A549 (cell line): ENCODE data around the gene PGM5. TPM values are rescaled to one million over a fixed set of nuclear protein-coding genes. Genes with fewer than 3 reads are reported as not detected.

ENCODE experiments used
- ATAC-seq, 2 experiments: fragments of 200-7000 bp in 1 of 2; fragments of >200 bp in 1 of 2; cut with Nextera tagmentation in 1 of 2; cut with Tn5 transposase in 1 of 2; 3 replicates each; pipeline versions ENCODE4 v1.8.0 to v1.9.1; 2018 to 2020; ENCODE audit warnings: mild to moderate bottlenecking in 1 of 2, moderate library complexity in 1 of 2
- CTCF ChIA-PET: fragments of 300-600 bp; sonication (Branson Sonifier 250); formaldehyde crosslinking; extraction: SDS; loops from one replicate; lab custom pipeline; 2021; ENCODE audit warnings: antibody characterized with exemption, inconsistent platforms; lab: Yijun Ruan, JAX
- POLR2A ChIA-PET: fragments of 350-600 bp; formaldehyde crosslinking; extraction: SDS; loops from one replicate; lab custom pipeline; 2021; ENCODE audit warnings: antibody characterized with exemption, inconsistent platforms; lab: Yijun Ruan, JAX
- DNase-seq, 2 experiments: peaks; one replicate each; pipeline versions ENCODE4 v3.0.0 to v3.0.0-alpha.2; 2011 to 2016; ENCODE audit warnings: low read depth in 1 of 2, low spot score in 1 of 2
- FAIRE-seq: peaks from 2 replicates; lab custom pipeline; 2011; peaks lifted over from hg19 to GRCh38; lab: Jason Lieb, UNC
- H3K27ac ChIP-seq, 2 experiments: fragments of >200 bp; sonication (Bioruptor Twin); formaldehyde crosslinking; 3 replicates each; pipeline ENCODE4 v1.5.1; 2016 to 2017
- H3K4me1 ChIP-seq: fragments of >200 bp; sonication (Bioruptor Twin); formaldehyde crosslinking; 3 replicates; pipeline ENCODE4 v1.6.1; 2016
- H3K4me2 ChIP-seq: fragments of >200 bp; sonication (Bioruptor Twin); formaldehyde crosslinking; 3 replicates; pipeline ENCODE4 v1.6.1; 2016
- H3K4me3 ChIP-seq: fragments of >200 bp; sonication (Bioruptor Twin); formaldehyde crosslinking; 3 replicates; pipeline ENCODE4 v1.5.1; 2016
- H3K9me3 ChIP-seq: fragments of >200 bp; sonication (Bioruptor Twin); formaldehyde crosslinking; 3 replicates; pipeline ENCODE4 v1.6.1; 2016
- CHD4 ChIP-seq: fragments of 200-600 bp; sonication (generic); IDR thresholded peaks from 2 replicates; pipeline ENCODE4 v1.6.1; 2016; ENCODE audit warnings: antibody characterized with exemption, mild to moderate bottlenecking, borderline replicate concordance
- ESRRA ChIP-seq: fragments of 150-350 bp; IDR thresholded peaks from 2 replicates; pipeline ENCODE4 v1.6.1; 2014; ENCODE audit warnings: mild to moderate bottlenecking, low read length, borderline replicate concordance
- FOSB ChIP-seq: fragments of 250-450 bp; sonication (Bioruptor Pico); IDR thresholded peaks from 2 replicates; pipeline ENCODE4 v1.5.0; 2020; ENCODE audit warnings: mild to moderate bottlenecking, moderate library complexity
- HEYL ChIP-seq: fragments of 250-450 bp; sonication (Bioruptor Pico); IDR thresholded peaks from 2 replicates; pipeline ENCODE4 v1.8.0; 2021; ENCODE audit warnings: mild to moderate bottlenecking, moderate library complexity
- HOXA7 ChIP-seq: fragments of 250-450 bp; sonication (Bioruptor Pico); IDR thresholded peaks from 2 replicates; pipeline ENCODE4 v1.5.0; 2020; ENCODE audit warnings: mild to moderate bottlenecking, moderate library complexity
- HOXB13 ChIP-seq: fragments of 250-450 bp; sonication (Bioruptor Pico); IDR thresholded peaks from 2 replicates; pipeline ENCODE4 v1.5.0; 2020; ENCODE audit warnings: low read depth, mild to moderate bottlenecking, moderate library complexity
- JUN ChIP-seq, 2 experiments: fragments of >200 bp; sonication (Bioruptor Twin); formaldehyde crosslinking; IDR thresholded peaks; 2 replicates in 1 of 2; 3 replicates in 1 of 2; pipeline ENCODE4 v1.6.1; 2016 to 2017
- KDM1A ChIP-seq: fragments of 200-600 bp; sonication (generic); IDR thresholded peaks from 2 replicates; pipeline ENCODE4 v1.6.1; 2016; ENCODE audit warnings: low read depth, mild to moderate bottlenecking
- KDM5A ChIP-seq: fragments of 200-600 bp; sonication (generic); IDR thresholded peaks from 2 replicates; pipeline ENCODE4 v1.6.1; 2016; ENCODE audit warnings: antibody characterized with exemption, mild to moderate bottlenecking
- MYC ChIP-seq: IDR thresholded peaks from 2 replicates; pipeline ENCODE4 v1.6.1; 2012; ENCODE audit warnings: mild to moderate bottlenecking, inconsistent platforms, low read length, improper control_type of control experiment, borderline replicate concordance
- NFE2L2 ChIP-seq: fragments of 150-350 bp; conservative IDR thresholded peaks from 2 replicates; pipeline ENCODE4 v1.6.1; 2014; ENCODE audit warnings: low read length
- PHF8 ChIP-seq: fragments of 200-600 bp; sonication (generic); IDR thresholded peaks from 2 replicates; pipeline ENCODE4 v1.6.1; 2016; ENCODE audit warnings: low read depth, mild to moderate bottlenecking, antibody characterized with exemption, moderate library complexity, borderline replicate concordance
- RCOR1 ChIP-seq: fragments of 150-350 bp; IDR thresholded peaks from 2 replicates; pipeline ENCODE4 v1.6.1; 2014; ENCODE audit warnings: antibody characterized with exemption, low read length, low read depth
- RFX5 ChIP-seq: fragments of 450-650 bp; IDR thresholded peaks from 2 replicates; pipeline ENCODE4 v1.7.1; 2014; ENCODE audit warnings: antibody characterized with exemption, mild to moderate bottlenecking, moderate library complexity
- SMC3 ChIP-seq: fragments of >200 bp; sonication (Bioruptor Twin); formaldehyde crosslinking; IDR thresholded peaks from 3 replicates; pipeline ENCODE4 v1.6.1; 2018; ENCODE audit warnings: inconsistent platforms
- SREBF2 ChIP-seq: fragments of 450-650 bp; IDR thresholded peaks from 2 replicates; pipeline ENCODE4 v1.6.1; 2014; ENCODE audit warnings: mild to moderate bottlenecking, moderate library complexity
- TP53 ChIP-seq: fragments of 250-450 bp; sonication (Bioruptor Pico); IDR thresholded peaks from 2 replicates; pipeline ENCODE4 v1.5.0; 2021; ENCODE audit warnings: mild to moderate bottlenecking, moderate library complexity
- WGBS: methylation state at CpG from one replicate; pipeline ENCODE4 v1.1.6; 2017; ENCODE audit errors: missing lambda C conversion rate; 5-methylcytosine and 5-hydroxymethylcytosine counted together
- polyA plus RNA-seq, 4 experiments: library from polyadenylated mRNA; depleted of rRNA in 3 of 4; stranded (reverse); fragments of >200 nt; fragmentation: RNase III in 1 of 4; extraction: RNeasy Plus Mini Kit Qiagen cat#74134 plus additional on column Dnase treatment in 1 of 4; gene quantifications; 2 replicates in 3 of 4; 3 replicates in 1 of 4; pipeline ENCODE4 v1.2.3, GENCODE V29; 2011 to 2017
- TF ChIP-seq, protein P1 (sequence below): fragments of 200-600 bp; sonication (generic); IDR thresholded peaks from 2 replicates; pipeline ENCODE4 v1.6.1; 2016; ENCODE audit warnings: antibody characterized with exemption, mild to moderate bottlenecking, moderate library complexity
- TF ChIP-seq, protein P2 (sequence below): fragments of 250-450 bp; sonication (Bioruptor Pico); IDR thresholded peaks from 2 replicates; pipeline ENCODE4 v1.5.0; 2020; ENCODE audit warnings: low read depth, mild to moderate bottlenecking, moderate library complexity
- TF ChIP-seq, protein P3 (sequence below): fragments of 250-450 bp; sonication (Bioruptor Pico); IDR thresholded peaks from 2 replicates; pipeline ENCODE4 v1.5.0; 2021; ENCODE audit warnings: mild to moderate bottlenecking, moderate library complexity, borderline replicate concordance
- TF ChIP-seq, protein P4 (sequence below): fragments of >200 bp; sonication (Bioruptor Twin); formaldehyde crosslinking; IDR thresholded peaks from 3 replicates; pipeline ENCODE4 v1.5.1; 2016

Gene PGM5
- polyA plus RNA-seq, 2 of the 4 experiments (the other 2 are of a cell fraction) = 0.18 TPM; not detected in 1

DNA sequence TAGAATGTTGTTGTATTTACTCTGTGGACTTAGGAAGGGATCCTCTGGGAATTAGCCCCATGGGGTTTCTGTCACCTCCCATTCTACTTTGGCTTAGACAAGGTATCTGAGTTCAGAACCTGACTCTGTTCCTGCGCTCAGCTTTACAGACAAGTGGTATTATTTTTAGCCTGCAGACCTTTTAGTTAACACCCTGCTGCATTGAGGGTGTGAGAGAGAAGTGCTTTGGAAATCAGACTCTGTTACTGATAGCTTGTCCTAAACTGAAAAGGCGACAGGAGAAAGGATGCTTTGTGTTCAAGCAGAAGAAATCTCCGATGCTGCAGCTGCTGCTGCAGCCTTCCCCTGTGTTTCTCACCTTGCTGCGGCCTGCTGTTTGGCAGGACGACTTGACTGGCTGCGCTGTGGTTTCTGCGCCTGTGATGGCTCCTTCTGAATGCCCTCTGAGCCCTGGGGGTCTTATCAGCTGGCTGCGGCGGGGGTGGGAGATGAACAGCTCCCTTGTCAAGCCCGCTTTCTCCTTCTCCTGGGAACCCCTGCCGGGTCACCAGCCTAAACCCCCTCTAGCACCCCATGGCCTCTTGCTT, 61.9 kb downstream of the PGM5 start:
- WGBS = 56% methylated on average over 9 of the region's 11 CpGs
- FAIRE-seq (no peak), DNase-seq (no peak)
- Histone ChIP-seq H3K4me3 (no peak overlapping the region), H3K4me2 (no peak overlapping the region)
- CTCF ChIA-PET = interaction anchor here (1.9 to 2.0 kb wide), 2 partner anchors 9 to 17 kb away, joined by 4 to 5 read pairs; no protein-coding TSS in a partner anchor
- TF ChIP-seq FOSB (CRISPR knock-in tag) (no peak), HOXA7 (CRISPR knock-in tag) (no peak)
- TF ChIP-seq, all 56 proteins: peak for 0
- ATAC-seq = no peak
- Histone ChIP-seq H3K9me3 (no peaks in the 10 kb centered on the region), H3K27ac (no peak overlapping the region), H3K4me1 (no peaks in the 10 kb centered on the region)
- POLR2A ChIA-PET = no interaction called here

DNA sequence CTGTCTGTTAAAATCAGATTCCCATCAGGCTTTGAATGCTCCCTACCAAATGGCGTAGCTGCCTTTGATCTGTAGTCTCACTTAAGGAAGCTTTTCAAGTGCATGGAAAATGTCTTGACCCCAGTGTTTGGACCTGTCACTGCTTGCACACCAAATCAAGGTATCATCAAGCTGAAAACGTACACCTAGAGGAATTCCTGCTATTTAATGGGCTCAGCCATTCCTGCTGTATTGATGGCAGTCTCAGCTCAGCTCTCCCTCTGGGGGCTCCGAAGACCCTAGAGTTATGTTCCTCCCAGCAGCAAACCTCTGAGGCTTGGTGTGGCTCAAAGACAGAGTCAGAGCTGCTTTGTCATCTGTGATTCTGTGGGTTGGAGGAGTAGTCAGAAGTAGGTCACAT, 63.5 kb downstream of the PGM5 start:
- no peak for FAIRE-seq
- no peaks in the 10 kb centered on the region for H3K4me1 ChIP-seq
- ATAC-seq = no peak
- DNase-seq = no peak
- no peak overlapping the region for H3K27ac ChIP-seq
- H3K9me3 ChIP-seq = no peaks in the 10 kb centered on the region
- H3K4me3 ChIP-seq = no peak overlapping the region
- H3K4me2 ChIP-seq = no peak overlapping the region
- POLR2A ChIA-PET = no interaction called here
- TF ChIP-seq TP53 = no peak
- TF ChIP-seq PHF8 = no peak
- TF ChIP-seq SREBF2 = no peak
- TF ChIP-seq, protein P1, sequence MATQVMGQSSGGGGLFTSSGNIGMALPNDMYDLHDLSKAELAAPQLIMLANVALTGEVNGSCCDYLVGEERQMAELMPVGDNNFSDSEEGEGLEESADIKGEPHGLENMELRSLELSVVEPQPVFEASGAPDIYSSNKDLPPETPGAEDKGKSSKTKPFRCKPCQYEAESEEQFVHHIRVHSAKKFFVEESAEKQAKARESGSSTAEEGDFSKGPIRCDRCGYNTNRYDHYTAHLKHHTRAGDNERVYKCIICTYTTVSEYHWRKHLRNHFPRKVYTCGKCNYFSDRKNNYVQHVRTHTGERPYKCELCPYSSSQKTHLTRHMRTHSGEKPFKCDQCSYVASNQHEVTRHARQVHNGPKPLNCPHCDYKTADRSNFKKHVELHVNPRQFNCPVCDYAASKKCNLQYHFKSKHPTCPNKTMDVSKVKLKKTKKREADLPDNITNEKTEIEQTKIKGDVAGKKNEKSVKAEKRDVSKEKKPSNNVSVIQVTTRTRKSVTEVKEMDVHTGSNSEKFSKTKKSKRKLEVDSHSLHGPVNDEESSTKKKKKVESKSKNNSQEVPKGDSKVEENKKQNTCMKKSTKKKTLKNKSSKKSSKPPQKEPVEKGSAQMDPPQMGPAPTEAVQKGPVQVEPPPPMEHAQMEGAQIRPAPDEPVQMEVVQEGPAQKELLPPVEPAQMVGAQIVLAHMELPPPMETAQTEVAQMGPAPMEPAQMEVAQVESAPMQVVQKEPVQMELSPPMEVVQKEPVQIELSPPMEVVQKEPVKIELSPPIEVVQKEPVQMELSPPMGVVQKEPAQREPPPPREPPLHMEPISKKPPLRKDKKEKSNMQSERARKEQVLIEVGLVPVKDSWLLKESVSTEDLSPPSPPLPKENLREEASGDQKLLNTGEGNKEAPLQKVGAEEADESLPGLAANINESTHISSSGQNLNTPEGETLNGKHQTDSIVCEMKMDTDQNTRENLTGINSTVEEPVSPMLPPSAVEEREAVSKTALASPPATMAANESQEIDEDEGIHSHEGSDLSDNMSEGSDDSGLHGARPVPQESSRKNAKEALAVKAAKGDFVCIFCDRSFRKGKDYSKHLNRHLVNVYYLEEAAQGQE = no peak
- no peak for TF ChIP-seq HEYL
- TF ChIP-seq NFE2L2 = no peak
- TF ChIP-seq KDM5A = no peak
- no peak for TF ChIP-seq ESRRA
- TF ChIP-seq SMC3 = no peak
- no peak for TF ChIP-seq KDM1A
- TF ChIP-seq, protein P2, sequence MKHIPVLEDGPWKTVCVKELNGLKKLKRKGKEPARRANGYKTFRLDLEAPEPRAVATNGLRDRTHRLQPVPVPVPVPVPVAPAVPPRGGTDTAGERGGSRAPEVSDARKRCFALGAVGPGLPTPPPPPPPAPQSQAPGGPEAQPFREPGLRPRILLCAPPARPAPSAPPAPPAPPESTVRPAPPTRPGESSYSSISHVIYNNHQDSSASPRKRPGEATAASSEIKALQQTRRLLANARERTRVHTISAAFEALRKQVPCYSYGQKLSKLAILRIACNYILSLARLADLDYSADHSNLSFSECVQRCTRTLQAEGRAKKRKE (CRISPR knock-in tag) = no peak
- no peak for TF ChIP-seq JUN (IDR thresholded peaks at IDR 0.05)
- no peak for TF ChIP-seq RFX5
- TF ChIP-seq, protein P3, sequence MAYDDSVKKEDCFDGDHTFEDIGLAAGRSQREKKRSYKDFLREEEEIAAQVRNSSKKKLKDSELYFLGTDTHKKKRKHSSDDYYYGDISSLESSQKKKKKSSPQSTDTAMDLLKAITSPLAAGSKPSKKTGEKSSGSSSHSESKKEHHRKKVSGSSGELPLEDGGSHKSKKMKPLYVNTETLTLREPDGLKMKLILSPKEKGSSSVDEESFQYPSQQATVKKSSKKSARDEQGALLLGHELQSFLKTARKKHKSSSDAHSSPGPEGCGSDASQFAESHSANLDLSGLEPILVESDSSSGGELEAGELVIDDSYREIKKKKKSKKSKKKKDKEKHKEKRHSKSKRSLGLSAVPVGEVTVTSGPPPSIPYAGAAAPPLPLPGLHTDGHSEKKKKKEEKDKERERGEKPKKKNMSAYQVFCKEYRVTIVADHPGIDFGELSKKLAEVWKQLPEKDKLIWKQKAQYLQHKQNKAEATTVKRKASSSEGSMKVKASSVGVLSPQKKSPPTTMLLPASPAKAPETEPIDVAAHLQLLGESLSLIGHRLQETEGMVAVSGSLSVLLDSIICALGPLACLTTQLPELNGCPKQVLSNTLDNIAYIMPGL (CRISPR knock-in tag) = no peak
- TF ChIP-seq RCOR1 = no peak
- TF ChIP-seq MYC = no peak
- TF ChIP-seq HOXB13 (CRISPR knock-in tag) = no peak
- TF ChIP-seq CHD4 = no peak
- TF ChIP-seq, protein P4, sequence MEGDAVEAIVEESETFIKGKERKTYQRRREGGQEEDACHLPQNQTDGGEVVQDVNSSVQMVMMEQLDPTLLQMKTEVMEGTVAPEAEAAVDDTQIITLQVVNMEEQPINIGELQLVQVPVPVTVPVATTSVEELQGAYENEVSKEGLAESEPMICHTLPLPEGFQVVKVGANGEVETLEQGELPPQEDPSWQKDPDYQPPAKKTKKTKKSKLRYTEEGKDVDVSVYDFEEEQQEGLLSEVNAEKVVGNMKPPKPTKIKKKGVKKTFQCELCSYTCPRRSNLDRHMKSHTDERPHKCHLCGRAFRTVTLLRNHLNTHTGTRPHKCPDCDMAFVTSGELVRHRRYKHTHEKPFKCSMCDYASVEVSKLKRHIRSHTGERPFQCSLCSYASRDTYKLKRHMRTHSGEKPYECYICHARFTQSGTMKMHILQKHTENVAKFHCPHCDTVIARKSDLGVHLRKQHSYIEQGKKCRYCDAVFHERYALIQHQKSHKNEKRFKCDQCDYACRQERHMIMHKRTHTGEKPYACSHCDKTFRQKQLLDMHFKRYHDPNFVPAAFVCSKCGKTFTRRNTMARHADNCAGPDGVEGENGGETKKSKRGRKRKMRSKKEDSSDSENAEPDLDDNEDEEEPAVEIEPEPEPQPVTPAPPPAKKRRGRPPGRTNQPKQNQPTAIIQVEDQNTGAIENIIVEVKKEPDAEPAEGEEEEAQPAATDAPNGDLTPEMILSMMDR = no peak
- TF ChIP-seq, all 56 proteins: peak for 0
- CTCF ChIA-PET = no interaction called here
- WGBS = 27% methylated on average over 3 of the region's 3 CpGs
